ENCODE measurements around the gene SCEL. TPM values are rescaled to one million over a fixed set of nuclear protein-coding genes. Genes with fewer than 3 reads are reported as not detected.

Gene SCEL
- total RNA-seq, 2 experiments from 2014 or later, result not detected

DNA sequence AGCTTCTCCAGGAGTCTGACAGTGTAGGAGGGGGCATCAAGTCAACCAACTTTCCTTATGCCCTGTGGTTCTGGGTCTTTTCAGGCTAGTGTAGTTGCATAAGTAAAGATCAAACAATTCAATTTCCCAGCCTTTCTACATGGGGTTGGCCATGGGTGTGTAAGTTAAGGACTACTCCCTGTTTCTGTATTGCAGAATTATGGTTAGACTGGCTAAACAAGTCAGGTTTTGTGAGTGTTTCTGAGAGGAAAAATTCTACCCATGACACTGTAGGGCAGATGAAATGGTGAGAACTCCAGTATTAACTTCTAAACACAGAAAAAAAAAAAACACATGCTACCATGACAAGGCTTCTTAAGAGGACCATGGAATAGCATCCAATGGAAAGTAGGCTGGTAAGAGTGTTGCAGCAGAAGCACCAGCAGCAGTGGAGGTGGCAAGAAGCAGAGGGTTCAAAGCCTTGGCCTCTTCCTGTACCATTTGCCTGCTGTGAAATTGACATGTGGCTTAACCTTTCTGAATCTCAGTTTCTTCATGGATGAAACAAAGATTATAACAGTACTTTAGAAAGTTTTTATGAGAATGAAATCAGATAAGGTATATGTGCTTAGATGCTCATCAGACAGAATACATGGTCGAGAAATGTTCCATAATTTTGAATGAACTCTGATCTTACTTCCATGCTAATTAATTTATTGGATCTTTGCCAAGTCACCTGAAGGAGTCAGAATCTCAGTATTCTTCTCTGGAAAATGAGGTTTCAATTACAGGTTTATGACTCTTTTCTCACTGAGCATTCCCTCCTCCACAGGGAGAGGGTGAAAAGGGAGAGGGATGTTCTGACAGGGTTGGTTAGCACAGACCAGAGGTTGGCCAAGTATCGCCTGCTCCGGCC lies 11.4 kb upstream of the SCEL start:
- H3K27me3 Mint-ChIP-seq, result peaks cover 12% of the 10 kb centered on the region
- intact Hi-C loops (cut with micrococcal nuclease), result no loop called here
- TF ChIP-seq, protein P1, sequence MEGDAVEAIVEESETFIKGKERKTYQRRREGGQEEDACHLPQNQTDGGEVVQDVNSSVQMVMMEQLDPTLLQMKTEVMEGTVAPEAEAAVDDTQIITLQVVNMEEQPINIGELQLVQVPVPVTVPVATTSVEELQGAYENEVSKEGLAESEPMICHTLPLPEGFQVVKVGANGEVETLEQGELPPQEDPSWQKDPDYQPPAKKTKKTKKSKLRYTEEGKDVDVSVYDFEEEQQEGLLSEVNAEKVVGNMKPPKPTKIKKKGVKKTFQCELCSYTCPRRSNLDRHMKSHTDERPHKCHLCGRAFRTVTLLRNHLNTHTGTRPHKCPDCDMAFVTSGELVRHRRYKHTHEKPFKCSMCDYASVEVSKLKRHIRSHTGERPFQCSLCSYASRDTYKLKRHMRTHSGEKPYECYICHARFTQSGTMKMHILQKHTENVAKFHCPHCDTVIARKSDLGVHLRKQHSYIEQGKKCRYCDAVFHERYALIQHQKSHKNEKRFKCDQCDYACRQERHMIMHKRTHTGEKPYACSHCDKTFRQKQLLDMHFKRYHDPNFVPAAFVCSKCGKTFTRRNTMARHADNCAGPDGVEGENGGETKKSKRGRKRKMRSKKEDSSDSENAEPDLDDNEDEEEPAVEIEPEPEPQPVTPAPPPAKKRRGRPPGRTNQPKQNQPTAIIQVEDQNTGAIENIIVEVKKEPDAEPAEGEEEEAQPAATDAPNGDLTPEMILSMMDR (IDR thresholded peaks at IDR 0.05), result no peak
- H3K4me1 Mint-ChIP-seq (ENCODE audit: low read depth), result peaks cover 10% of the 10 kb centered on the region
- ChIA-PET CTCF (no interaction called here), POLR2A (no interaction called here)
- DNase-seq (no peak), ATAC-seq (peak; percentile 76)
- H3K9me3 Mint-ChIP-seq, result no peaks in the 10 kb centered on the region
- no peaks in the 10 kb centered on the region for H3K36me3 Mint-ChIP-seq (ENCODE audit: low read depth)
- no peak overlapping the region for H3K4me3 Mint-ChIP-seq
- H3K27ac Mint-ChIP-seq, result no peak overlapping the region

DNA sequence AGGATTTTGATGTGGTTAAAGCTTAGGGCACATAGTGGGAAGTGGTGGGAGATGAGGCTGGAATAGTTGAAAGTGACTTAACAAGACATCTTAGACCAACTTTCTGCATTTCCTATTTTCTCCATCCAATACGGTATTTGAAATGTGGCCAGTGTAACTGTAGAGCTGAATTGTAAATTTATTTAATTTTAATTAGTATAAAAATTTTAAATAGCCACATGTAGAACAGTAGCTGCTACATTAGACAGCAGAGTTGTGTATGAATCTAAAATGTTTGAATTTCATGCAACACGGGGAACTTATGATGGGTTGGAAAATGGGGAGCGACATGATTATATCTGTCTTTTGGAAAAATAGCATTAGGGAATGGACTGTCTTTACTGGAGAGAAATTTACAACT lies 7.1 kb upstream of the SCEL start:
- POLR2A ChIA-PET, result interaction anchor here (1.0 kb wide), 1 partner anchor 12 kb away, joined by 3 read pairs; no protein-coding TSS in a partner anchor
- DNase-seq (no peak), ATAC-seq (no peak)
- H3K27me3 Mint-ChIP-seq, result peaks cover 3% of the 10 kb centered on the region
- no peak overlapping the region for H3K4me3 Mint-ChIP-seq
- CTCF ChIA-PET, result interaction anchor here (1.2 to 1.9 kb wide), 2 partner anchors 16 to 65 kb away, joined by 5 read pairs; no protein-coding TSS in a partner anchor
- peaks cover 10% of the 10 kb centered on the region for H3K4me1 Mint-ChIP-seq (ENCODE audit: low read depth)
- intact Hi-C loops (cut with micrococcal nuclease), result no loop called here
- H3K27ac Mint-ChIP-seq, result no peak overlapping the region
- no peaks in the 10 kb centered on the region for H3K36me3 Mint-ChIP-seq (ENCODE audit: low read depth)
- no peaks in the 10 kb centered on the region for H3K9me3 Mint-ChIP-seq
- TF ChIP-seq, protein P1 (IDR thresholded peaks at IDR 0.05), result no peak

DNA sequence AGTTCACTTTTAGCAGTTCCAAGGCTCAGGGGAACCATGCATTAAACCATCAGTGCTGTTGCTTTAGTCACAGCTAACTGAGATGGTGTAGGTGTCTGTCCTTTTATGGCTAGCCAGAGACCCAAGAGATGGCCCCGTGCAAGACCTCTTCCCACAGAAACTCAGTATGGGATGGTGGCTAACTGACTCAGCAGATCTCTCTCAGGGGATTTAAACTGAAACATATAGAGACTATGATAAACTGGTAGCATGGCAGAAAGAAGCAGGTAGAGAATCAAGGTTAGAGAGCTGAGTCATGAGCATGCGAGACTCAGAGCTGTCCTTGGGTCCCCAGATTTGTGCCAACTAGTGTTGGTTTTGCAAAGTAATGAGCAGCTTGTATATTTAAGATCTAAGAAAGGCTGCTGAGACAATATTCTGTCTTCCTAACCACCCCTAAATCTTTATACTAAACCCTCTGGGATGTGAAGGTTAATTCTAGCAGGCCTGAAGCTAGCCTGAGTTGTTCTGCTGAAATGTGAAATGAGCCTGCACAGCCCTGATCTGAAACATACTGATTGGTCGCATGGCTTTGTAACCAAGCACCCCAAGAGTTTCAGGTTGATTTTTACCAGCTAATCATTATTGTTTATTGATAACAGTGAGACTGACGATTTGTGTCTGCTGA lies 6.5 kb upstream of the SCEL start:
- H3K4me1 Mint-ChIP-seq (ENCODE audit: low read depth), result peaks cover 7% of the 10 kb centered on the region
- no peaks in the 10 kb centered on the region for H3K9me3 Mint-ChIP-seq
- POLR2A ChIA-PET, result interaction anchor here (1.0 kb wide), 1 partner anchor 11 kb away, joined by 3 read pairs; no protein-coding TSS in a partner anchor
- H3K36me3 Mint-ChIP-seq (ENCODE audit: low read depth), result no peaks in the 10 kb centered on the region
- CTCF ChIA-PET, result interaction anchor here (0.9 to 1.9 kb wide), 3 partner anchors 15 to 64 kb away, joined by 3 to 5 read pairs (median 5); no protein-coding TSS in a partner anchor
- intact Hi-C loops (cut with micrococcal nuclease), result no loop called here
- TF ChIP-seq, protein P1 (IDR thresholded peaks at IDR 0.05), result no peak
- no peak overlapping the region for H3K27ac Mint-ChIP-seq
- H3K27me3 Mint-ChIP-seq, result peaks cover 2% of the 10 kb centered on the region
- DNase-seq (no peak), ATAC-seq (peak; percentile 42)
- no peak overlapping the region for H3K4me3 Mint-ChIP-seq

DNA sequence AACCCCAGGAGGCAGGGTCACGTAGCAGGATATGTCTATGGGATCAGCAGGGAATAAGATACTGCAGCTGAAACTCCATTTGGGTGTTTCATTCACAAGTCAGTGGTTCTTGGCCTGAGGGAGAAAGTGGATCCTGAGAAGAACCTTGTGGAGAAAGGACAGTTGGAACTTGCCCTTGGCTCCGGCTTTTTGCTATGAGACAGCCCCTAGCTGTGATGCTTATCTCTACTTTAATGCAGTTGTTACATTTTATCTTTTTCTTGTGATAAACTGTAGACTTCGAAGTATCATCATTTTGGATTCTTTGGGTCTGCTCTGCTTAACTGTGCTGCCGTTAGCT lies 6.0 kb upstream of the SCEL start:
- H3K27me3 Mint-ChIP-seq, result peaks cover 2% of the 10 kb centered on the region
- intact Hi-C loops (cut with micrococcal nuclease), result no loop called here
- CTCF ChIA-PET, result interaction anchor here (0.9 to 1.9 kb wide), 3 partner anchors 15 to 64 kb away, joined by 3 to 5 read pairs (median 5); no protein-coding TSS in a partner anchor

More for the DNA sequence above, 6.0 kb upstream of the SCEL start:
- Mint-ChIP-seq H3K4me3 (no peak overlapping the region), H3K36me3 (ENCODE audit: low read depth) (no peaks in the 10 kb centered on the region), H3K4me1 (ENCODE audit: low read depth) (peaks cover 2% of the 10 kb centered on the region), H3K27ac (no peak overlapping the region), H3K9me3 (no peaks in the 10 kb centered on the region)
- DNase-seq, result no peak
- ATAC-seq, result no peak
- TF ChIP-seq, protein P1 (IDR thresholded peaks at IDR 0.05), result no peak
- POLR2A ChIA-PET, result no interaction called here

Measured in activated CD8-positive, alpha-beta T cell treated with anti-CD3 and anti-CD28 coated beads for 36 hours (primary cell).